GM08714 (cell line): ENCODE results near the gene GPAT3.

Source experiments
- H3K4me3 ChIP-seq: fragments of 200-500 bp; sonication (Bioruptor generic); 2 replicates; pipeline ENCODE4 v1.5.1; 2014; ENCODE audit warnings: mild to moderate bottlenecking, low read length, inconsistent platforms
- ZNF274 ChIP-seq: IDR thresholded peaks from 2 replicates; pipeline ENCODE4 v1.6.1; 2012; ENCODE audit warnings: mild to moderate bottlenecking, low read depth, low read length

Gene GPAT3

DNA sequence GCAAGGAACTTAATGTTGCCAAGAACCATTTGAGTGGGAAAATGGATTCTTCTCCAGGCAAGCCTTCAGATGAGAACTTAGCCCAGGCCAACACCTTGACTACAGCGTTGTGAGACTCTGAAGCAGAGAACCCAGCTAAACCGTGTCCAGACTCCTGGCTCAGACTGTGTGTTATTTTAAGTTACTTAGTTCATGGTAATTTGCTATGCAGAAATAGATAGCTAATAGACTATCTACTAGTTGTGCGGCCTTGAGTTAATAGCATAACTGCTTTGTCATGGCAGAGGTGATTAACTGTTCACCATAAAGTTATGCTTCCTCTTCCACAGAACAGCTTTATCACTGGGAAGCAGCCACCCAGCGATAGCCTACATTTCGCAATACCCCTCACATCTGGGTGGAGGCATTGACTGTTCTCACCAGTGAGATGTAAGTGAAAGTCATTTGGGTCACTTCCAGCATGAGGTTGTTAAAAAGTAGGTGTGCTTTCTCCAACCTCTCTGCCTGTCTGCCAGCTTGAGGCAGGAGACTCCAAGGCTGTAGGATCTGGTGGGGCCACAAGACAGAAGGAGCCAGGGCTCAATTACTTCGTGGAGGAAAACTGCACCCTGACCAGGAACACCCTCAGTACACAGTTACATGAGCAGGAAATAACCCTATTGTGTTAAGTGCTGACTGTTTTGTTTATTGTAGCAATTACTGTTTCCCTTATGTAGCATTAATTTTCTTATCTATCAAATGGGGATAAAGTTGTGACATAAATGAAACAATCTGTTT lies 94.2 kb downstream of the GPAT3 start:
- H3K4me3 ChIP-seq = no peak overlapping the region
- TF ChIP-seq ZNF274 = no peak

DNA sequence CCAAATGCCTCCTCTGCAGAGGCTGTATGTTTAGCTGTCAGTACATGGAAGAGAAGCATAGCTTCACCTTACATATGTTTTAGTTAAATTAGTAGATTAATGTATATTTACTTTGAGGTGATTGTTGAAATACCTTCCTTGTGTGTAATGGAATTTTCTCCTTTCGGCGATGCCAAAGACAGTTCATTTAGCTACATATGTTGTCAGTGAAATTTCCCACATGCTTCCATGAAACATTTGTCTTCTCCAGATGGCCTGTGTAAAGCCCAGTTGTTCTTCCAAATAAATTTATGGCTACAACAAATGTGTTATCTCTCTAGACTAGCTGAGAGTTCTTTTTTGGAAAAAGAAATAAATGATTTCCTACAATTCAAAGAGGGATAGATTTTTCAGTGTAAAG lies 95.2 kb downstream of the GPAT3 start:
- no peak for TF ChIP-seq ZNF274
- H3K4me3 ChIP-seq = no peak overlapping the region

DNA sequence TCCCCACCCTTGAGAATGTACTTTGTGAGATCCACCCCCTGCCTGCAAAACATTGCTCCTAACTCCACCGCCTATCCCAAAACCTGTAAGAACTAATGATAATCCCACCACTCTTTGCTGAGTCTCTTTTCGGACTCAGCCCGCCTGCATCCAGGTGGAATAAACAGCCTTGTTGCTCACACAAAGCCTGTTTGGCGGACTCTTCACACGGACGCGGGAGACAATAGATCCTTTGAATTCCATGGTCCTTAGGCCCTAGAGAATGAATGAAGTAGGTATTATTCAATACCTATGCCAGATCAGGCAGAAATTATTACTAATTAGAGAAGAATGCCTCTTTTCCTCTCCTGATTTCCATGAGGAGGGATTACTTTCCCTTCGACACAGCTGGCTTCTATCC lies 101.0 kb downstream of the GPAT3 start:
- no peak overlapping the region for H3K4me3 ChIP-seq
- TF ChIP-seq ZNF274 = no peak

DNA sequence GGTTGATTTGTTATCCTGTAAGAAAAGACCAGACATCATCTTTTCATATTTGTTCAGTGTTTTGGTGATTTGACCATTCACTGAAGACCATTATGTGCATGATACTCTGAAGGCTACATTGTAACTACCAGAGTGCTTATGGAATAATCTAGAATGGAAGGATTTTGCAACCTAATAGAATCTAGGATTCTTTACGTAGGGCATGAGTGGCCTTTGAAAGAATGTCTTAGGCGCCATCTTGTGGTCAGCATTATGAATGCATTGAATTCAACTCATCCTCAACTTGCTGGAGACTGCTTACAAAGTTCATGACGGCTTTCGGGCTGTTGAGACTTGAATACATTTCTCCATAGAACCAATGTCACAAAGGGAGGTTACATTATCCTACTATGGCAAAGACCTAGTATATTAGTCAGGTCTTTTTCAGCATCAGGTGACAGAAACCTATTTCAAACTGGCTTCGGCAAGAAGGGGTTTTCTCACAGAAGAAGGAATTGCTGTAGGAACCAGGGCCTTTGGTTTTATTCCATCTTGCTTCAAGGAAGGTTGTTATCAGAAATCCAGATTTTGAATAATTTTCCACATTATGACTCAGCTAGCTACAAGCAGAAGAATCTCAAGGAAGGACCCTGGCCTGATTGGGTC lies 104.1 kb downstream of the GPAT3 start:
- H3K4me3 ChIP-seq = no peak overlapping the region
- no peak for TF ChIP-seq ZNF274

DNA sequence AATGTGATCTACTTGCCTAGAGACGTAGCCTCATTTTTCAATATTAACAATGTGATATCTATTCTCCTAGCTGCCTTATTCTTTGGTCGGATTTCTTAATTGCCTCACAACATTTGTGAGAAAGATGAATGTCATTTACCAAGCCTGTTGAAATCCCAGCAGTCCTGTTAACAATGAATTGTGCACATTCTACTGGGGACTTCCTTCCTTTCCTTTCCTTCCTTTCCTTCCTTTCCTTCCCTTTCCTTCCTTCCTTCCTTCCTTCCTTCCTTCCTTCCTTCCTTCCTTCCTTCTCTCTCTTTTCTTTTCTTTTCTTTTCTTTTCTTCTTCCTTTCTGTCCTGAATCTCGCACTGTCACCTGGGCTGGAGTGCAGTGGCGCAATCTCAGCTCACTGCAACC lies 107.1 kb downstream of the GPAT3 start:
- TF ChIP-seq ZNF274 = no peak
- H3K4me3 ChIP-seq = no peak overlapping the region

DNA sequence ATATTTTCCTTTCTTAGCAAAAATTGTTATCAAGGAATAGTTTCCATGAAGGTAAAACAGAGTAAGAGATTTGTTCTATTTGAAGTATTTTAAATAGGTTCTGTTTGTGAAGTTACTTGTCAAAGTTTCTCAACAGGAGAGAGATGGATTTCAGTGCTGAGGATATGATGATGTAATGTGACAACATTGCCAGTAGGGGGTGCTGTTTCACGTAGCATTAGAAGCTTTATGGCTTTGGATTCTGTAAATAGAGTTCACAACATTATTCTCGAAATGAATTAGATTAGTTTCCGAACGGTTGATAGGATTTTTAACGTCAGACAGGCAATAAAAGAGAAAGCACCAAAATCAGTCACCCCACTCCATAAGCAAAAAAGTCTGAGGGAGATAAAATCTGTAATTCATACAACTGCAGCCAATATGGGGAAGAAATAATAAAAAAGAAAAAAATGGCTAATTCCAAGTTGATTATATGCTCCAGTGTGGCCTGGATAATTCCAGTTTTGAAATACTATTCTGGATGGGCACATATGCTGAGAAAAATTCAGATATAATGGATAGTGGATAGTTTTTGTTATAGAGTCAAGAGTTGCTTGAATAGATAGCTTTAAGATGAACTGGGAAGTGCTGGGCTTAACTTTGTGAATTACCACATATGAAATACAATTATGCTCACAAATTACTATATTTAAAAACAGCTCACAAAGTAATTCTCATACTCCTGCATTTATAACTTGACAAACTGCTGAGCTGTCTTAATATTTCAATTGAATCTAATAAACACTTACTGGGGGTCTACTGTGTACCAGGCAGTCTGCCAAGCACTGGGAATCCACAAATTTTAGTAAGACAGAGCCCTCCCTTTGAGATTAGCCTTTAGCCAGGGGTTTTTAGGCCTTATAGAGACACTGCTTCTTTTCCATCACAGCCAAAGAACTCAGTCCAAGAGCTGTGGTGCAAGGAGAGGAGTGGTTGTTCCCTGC lies 109.1 kb downstream of the GPAT3 start:
- H3K4me3 ChIP-seq = no peak overlapping the region
- no peak for TF ChIP-seq ZNF274

DNA sequence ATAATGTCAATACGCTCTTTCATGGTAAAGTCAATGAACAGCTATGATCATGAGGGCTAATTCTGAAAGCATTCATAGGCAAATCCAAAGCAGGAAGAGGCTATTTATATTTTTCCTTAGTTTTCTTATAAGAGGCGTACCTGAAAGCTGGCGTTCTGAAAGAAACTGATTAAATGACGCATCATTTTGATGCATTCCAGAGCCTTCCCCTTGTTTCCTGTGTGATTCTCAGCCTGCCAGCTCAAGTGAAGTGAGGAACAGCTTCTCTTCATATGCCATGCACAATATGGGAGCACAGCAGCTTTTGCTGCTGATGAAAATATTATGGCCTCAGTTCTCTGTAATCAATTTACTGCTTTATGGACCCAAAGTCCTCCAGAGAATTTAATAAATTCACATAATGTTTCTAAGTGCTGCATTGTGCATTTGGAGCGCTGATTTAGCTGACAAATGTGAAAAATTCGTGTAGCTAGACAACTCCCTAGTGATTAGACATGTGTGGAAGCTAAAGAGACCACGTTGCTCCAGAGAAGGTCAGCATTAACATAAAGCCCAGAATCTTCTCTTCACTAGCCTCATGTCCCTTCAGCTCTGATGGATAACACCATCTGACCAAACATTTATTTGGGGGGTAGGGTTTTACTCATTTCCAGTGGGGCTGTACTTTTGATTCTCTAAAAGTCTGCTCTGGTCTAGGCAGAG lies 110.8 kb downstream of the GPAT3 start:
- TF ChIP-seq ZNF274 = no peak
- H3K4me3 ChIP-seq = no peak overlapping the region

DNA sequence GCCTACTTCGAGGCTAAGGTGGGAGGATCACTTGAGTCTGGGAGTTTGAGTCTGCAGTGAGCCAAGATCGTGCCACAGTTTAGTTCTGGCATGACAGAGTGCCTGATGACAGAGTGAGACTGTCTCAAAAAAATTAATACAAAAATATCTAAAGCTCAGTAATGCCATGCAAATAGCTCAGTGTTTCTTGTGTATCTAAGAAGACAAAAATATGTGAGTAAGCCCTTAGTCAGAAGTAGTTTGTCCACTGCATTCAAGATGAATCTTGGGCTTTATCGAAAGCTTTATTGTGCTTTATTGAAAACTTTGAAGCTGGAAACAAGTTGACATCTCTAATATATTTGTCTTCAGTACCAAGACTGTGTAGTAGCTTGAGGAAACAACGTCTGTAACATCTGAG lies 115.9 kb downstream of the GPAT3 start:
- TF ChIP-seq ZNF274 = no peak

More for the DNA sequence above, 115.9 kb downstream of the GPAT3 start:
- H3K4me3 ChIP-seq = no peak overlapping the region
